HTR-8/SVneo (cell line): ENCODE measurements around the gene FAM209B.
"Not testable (repeated sequence)": the region's sequence is repeated elsewhere in the genome, so short reads cannot be mapped to it uniquely, and the experiment has no call there.

Experiments used
- DNase-seq: peaks from one replicate; pipeline ENCODE4 v3.0.0; 2011; ENCODE audit warnings: low spot score, mixed read lengths; ENCODE audit not compliant: insufficient read length
- FAIRE-seq: peaks from 2 replicates; lab custom pipeline; 2011; peaks lifted over from hg19 to GRCh38; lab: Jason Lieb, UNC

Gene FAM209B

DNA sequence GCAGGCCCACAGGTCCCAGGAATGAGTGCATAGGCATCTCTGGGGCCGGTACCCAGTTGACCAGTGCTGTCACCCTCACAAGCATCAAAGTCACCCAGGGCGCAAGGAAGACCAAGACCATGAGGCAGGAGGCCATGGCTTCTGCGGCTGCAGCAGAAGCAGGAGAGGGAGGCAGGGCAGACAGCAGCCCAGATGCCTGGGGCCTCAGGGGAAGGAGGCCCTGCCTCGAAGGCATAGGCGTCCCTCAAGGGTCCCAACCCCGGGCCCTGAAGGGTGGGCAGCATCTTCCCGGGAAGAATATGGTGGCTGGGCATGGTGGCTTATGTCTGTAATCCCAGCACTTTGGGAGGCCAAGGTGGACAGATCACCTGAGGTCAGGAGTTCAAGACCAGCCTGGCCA is 5.5 kb upstream of the FAM209B start:
- FAIRE-seq (no peak), DNase-seq (no peak)

DNA sequence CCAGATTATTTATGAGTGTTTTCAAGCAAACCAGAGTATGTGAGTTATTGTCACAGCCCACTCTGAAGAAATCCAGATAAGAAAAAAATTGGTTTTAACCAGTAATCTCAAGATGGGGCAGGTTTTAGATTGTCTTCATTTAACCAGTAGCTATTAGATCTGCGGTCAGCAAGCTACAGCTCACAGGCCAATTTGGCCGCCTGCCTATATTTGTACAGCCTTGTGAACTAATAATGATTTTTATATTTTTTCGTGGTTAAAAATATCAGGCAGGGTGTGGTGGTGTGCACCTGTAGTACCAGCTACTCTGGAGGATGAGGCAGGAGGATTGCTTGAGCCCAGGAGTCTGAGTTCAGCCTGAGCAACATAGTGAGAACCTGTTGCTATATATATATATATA is 5.0 kb downstream of the FAM209B start:
- no peak for DNase-seq
- no peak for FAIRE-seq

DNA sequence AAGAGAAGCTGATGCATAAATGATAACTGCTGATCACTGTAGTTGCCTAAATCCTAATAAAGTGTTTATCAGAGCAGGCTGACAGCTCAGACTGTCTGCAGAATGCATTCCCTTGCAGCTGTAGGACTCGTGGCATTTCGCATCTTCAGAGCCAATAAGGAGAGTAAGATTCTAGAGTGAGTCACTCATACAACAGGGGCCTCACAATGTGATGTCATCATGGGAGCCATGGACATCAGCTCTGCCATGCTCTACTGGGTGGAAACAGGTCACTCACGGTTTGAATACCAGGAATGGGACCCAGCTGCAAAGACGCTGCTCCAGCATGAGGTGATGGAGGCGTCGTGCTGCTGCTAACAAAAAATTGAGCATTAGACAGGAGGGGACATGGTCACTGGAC is 7.4 kb downstream of the FAM209B start:
- DNase-seq: no peak
- peak; percentile 38 for FAIRE-seq

DNA sequence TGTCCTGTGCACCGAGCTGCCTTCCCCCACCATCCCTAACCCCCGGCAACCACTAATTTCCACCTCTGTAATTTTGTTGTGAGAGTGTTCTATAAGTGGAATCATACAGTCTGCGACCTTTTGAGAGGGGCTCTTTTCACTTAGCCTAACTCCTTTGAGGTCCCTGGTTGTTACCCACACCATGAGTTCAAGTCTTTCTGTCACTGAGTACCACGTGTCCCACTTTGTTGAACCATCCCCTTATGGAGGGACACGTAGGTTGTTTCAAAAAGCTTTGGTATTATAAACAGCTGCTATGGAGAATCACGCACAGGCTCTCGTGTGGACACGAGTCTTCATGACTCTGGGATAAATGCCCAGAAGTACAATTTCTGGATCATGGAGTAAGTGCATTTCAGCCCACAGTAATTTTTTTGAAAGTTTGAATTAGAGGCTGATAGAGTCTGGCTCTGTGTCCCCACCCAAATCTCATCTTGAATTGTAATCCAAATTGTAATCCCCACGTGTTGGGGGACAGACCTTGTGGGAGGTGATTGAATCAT is 9.5 kb downstream of the FAM209B start:
- FAIRE-seq: peak; percentile 55

DNA sequence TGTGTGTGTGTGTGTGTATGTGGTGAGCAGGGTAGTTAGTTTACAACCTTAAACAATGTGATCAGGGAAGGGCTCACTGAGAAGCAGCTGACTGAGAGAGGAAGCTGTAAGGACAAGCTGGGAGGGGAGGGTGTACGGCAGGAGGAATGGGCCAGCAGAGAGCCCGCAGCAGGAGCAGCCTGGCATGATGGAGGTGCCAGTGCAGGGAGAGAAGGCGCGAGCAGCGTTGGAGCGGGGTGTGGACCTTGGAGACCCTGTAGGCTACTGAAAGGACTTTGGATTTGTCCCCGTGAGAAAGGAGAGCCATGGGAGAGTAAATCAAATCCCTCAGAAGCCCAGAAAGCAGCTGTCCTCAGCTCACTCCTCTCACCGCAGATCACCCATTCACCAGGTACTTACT is 18.5 kb downstream of the FAM209B start:
- no peak for DNase-seq
- no peak for FAIRE-seq

More for the DNA sequence above, 9.5 kb downstream of the FAM209B start:
- no peak for DNase-seq

DNA sequence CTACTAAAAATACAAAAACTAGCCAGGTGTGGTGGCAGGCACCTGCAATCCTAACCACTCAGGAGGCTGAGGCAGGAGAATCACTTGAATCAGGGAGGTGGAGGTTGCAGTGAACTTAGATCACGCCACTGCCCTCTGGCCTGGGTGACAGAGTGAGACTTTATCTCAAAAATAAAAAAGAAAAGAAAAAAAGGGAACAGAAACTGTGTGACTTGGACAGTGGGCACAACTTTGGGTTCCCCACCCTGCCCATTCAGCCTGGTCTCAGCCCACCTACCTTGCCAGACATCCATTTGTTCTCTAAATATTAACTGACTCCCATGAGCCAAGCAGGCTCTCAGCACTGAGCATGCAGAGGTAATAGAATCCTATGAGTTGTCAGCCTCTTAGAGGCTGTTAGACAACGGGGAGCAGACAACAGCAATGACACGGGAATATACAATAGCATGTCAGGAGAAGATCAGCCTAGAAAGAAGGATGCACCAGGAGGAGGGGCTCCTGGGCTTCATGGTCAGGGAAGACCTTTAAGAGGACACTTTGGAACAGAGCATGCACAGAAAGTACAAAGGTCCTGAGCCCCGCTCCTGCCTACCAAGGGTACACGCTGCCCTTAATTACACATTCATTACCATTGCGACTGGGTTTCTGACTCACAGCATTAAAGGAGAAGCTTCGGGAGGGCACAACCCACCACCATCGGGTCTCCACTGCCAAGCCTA is 20.0 kb downstream of the FAM209B start:
- no peak for FAIRE-seq

DNA sequence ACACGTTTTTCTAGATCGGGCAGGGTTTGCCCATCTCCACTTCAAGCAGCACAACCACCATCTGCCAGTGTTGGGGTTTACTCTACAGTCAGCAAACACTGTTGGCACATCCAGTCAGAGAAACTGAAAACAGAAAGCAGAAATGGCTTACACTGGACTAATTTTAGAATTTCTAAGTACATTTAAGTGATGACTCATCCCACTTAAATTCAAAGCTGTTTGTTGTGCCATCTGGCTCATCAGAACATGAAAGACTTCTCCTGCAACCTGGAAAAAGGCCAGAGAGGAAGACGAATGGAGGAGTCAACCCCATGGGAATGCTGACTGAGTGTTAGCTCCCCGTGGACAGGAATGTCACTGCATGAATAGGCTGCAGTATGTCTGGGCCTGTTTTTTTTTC is 21.8 kb downstream of the FAM209B start:
- peak; percentile 71 for FAIRE-seq
- peak; percentile 97 for DNase-seq

More for the DNA sequence above, 20.0 kb downstream of the FAM209B start:
- DNase-seq: no peak

DNA sequence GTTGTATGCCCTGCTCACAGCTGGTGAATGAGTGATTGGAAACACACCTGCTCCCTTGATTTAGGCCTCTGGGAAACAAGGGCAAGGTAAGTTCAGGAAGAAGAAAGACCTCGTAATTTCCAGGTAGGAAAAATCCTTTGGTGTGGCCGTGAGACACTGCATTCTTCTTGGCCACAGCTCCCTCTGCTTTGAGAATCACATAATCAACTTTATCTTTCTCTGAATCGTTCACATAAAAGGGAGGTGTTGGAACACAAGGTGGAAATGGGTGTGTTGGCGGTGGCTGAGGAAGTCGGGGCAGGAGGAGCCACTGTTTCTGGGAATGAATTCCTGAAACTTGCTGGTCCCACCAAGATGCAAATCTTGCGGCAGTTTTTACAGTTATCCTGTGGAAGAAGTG is 25.9 kb downstream of the FAM209B start:
- FAIRE-seq: peak; percentile 23

DNA sequence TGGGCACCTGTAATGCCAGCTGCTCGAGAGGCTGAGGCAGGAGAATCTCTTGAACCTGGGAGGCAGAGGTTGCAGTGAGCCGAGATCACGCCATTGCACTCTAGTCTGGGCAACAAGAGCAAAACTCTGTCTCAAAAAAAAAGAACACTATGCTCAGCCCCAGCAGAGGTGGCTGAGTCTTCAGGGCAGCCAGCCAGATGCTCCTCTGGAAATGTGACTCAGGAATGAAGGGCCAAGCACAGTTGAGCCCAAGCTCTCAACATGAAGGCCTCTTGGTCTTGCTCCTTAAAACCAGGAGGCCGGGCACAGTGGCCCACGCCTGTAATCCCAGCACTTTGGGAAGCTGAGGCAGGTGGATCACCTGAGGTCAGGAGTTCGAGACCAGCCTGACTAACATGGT is 31.5 kb downstream of the FAM209B start:
- DNase-seq, FAIRE-seq: not testable (repeated sequence)

More for the DNA sequence above, 25.9 kb downstream of the FAM209B start:
- no peak for DNase-seq

DNA sequence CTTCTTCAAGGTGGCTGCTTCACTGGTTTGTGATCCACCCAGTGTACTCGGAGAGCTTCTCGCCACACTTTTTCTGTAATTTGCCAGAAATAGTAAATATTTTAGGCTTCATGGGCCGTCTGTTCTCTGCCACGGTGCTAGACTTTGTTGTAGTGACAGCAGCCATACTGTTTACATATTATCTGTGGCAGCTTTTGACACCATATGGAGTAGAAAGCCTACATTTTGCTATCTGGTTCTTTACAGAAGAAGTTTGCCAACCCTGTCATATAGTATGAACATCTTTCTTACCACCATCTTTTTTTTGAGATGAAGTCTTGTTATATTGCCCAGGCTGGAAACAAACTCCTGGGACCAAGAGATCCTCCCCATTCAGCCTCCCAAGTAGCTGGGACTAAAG is 32.5 kb downstream of the FAM209B start:
- FAIRE-seq: no peak

DNA sequence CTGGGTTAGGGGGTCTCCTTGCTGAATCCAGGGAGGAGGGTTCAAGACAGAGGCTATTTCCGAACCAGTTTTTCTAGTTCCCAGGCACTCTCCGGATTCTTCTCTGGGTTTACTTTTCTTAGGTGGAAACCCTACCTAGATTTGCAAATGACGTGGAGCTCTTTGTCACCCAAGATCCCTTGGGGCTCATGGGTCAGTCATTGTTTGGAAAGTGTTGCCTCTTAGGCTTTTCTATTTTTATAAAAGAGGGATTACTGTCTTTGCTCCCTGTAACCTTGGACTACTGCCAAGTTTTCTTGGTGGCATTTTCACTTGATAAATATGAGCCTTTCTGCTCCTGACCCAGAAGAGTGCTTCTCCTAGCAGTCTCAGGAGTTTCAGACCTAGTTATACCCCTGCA is 33.6 kb downstream of the FAM209B start:
- no peak for DNase-seq
- no peak for FAIRE-seq

More for the DNA sequence above, 32.5 kb downstream of the FAM209B start:
- no peak for DNase-seq

DNA sequence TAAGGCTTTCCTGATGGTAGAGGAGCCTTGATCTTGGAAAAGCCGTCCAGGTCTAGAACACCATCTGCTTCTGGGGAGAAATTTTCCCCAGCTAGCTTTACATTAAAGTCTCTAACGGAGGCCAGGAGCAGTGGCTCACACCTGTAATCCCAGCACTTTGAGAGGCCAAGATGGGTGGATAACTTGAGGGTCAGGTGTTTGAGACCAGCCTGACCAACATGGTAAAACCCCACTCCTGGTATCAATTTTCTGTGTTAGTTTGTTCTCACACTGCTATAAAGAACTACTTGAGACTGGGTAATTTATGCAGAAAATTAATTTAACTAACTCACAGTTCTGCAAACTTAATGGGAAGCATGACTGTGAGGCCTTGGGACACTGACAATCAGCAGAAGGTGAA is 37.8 kb downstream of the FAM209B start:
- DNase-seq: no peak
- FAIRE-seq: peak; percentile 20

DNA sequence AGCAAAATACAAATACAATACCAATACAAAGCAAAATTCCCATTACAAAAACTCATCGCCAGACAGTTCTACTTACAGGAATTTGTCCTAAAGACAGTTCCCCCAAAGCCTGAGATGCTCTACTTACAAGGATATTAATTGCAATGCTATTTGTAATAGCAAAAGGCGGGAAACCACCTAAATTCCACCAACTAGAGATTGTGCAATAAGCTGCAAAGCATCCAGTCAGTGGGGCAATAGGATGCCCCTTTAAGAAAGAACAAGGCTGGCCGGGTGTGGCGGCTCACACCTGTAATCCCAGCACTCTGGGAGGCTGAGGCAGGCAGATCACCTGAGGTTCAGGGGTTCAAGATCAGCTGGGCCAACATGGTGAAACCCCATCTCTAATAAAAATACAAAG is 39.1 kb downstream of the FAM209B start:
- DNase-seq (no peak), FAIRE-seq (peak; percentile 20)

DNA sequence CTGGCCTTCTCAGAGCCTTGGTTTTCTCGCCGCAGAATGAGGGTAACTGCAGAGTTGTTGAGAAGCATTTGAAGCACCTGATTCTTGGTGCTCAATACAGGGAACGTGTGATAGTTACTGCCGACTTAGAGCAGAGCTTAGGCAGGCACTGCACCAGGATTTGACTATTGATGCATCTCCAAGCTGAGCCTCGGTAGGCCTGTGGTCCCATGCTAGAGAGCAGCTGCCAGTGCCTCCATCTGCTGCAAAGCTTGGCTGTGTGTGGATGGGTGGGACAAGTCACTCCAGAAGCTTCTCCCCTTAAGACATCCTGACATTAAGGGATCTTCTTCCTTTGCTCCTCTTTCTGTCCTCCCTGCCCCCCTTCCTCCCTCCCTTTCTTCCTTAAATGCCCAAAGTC is 40.9 kb downstream of the FAM209B start:
- peak; percentile 16 for FAIRE-seq
- no peak for DNase-seq

DNA sequence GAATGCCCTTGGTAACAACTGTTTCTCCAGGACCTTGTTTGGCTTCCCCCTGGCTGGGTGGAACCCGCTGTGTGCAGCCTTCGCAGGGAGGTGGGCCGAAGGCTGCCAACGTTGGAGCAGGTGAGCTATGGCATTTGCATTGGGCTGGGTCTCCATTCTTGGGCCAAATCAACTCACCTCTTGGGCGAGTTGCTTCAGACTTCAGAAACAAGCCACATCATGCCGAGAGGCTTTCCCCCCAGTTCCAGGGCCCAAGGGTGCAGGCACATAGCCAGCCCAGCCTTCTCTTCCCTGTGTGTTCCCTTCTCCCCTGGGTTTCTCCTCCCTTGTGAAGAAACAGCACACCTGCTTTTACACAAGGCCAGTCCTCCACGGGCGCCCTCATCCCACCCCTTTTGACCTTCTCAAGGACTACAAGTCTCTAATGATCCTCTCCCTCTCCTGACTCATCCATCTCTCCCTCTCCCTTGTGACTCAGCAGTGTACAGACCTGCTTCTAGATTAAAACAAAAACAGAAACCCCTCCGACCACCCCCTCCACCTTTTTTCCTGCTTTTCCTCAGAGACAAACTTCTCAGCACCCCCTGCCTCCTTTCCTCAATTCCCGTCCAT is 41.6 kb downstream of the FAM209B start:
- FAIRE-seq: no peak
- no peak for DNase-seq

DNA sequence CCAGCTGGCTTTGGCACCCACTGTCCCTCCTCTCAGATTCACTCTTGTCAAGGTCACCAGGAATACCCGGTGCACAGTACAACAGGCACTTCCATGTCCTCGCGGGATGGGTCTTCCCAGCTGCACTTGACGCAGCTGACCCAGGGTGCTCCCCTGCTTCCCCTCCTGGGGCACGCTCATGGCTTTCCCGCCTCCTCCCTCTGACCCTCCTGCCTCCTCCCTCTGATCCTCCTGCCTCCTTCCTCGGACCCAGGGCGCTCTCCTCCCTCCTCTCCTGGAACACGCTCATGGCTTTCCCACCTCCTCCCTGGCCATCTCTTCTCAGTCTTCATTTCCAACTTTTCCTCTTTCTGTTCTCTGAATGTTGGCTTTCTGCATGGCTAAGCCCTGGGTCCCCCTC is 42.1 kb downstream of the FAM209B start:
- FAIRE-seq (peak; percentile 95), DNase-seq (no peak)

DNA sequence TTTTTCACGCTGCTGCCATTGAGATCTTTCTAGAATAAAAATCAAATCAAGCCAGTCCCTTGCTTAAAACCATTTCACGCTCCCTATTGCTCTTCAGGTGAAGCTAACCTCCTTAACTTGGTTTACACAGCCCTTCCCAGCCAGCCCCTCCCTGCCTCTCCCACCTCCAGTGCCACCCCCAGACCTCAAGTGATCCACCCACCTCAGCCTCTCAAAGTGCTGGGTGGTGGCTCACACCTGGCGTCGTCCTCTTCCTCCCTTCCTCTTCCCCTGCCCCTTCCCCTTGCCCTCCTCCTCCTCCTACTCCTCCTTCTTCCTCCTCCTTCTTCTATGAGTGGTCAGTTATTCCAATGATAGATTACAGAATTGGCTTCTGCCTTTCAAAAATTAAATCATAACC is 42.9 kb downstream of the FAM209B start:
- DNase-seq (no peak), FAIRE-seq (peak; percentile 80)

DNA sequence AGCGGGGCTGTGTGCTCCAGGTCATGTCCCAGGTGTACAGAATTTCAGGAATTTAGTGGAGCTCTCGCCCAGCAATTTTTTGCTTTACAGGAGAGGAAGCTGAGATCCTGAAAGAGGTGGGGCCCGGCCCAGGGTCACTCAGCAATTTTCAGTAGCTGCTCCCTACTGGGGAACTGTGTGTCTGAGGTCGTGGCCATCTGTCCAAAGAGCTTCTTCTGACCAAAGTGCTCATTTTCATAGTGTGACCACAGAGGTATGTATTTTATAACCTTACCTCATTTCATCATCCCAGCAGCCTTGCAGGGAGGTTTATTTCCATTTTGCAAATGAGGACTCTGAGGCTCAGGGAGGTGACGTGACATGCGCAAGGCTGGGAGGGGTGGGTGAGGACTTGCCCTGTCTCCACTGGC is 46.3 kb downstream of the FAM209B start:
- FAIRE-seq (peak; percentile 95), DNase-seq (no peak)

DNA sequence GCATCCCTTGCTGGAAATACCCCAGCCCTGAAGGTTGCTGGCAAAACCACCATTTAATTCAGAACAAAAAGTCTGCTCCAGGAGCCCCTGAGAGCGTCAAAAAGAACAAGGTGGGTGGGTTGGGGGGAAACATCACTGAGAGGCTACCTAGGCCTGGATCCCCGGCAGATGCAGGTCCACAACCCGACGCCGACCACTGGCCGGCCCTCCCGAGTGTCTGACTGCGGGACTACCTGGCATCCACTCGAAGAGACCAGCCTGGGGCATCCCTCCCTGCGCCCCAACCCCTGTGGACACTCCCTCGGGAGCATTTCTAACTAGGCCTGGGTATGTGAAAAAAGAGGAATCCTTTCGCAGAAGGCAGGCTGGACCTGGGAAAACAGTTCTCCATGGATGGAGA is 47.2 kb downstream of the FAM209B start:
- FAIRE-seq (no peak), DNase-seq (no peak)

DNA sequence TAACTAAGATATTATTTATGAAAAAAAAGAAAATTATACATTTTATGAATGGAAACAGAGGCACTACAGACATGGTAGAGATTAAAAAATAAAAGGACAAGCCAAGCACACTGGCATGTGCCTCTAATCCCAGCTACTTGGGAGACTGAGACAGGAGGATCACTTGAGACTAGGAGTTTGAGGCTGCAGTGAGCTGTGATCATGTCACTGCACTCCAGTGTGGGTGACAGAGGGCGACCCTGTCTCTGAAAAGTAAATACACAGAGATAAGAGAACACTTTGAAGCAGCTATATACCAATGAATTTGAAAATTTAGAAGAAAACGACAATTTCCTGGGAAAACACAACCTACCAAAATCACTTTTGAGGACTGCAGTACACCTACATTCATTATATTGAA is 48.7 kb downstream of the FAM209B start:
- FAIRE-seq: peak; percentile 36
- DNase-seq: no peak

DNA sequence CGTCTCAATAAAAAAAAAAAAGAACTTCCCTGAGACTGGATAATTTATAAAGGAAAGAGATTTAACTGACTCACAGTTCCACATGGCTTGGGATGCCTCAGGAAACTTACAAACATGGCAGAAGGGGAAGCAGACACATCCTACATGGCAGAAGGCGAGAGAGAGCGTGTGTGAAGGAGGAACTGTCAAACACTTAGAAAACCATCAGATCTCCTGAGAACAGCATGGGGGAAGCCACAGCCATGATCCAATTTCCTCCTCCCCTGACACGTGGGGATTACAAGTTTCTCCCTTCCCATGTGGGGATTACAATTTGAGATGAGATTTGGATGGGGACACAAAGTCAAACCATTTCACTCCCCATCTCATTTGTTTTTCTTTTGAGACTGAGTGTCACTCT is 49.5 kb downstream of the FAM209B start:
- DNase-seq (no peak), FAIRE-seq (peak; percentile 60)

DNA sequence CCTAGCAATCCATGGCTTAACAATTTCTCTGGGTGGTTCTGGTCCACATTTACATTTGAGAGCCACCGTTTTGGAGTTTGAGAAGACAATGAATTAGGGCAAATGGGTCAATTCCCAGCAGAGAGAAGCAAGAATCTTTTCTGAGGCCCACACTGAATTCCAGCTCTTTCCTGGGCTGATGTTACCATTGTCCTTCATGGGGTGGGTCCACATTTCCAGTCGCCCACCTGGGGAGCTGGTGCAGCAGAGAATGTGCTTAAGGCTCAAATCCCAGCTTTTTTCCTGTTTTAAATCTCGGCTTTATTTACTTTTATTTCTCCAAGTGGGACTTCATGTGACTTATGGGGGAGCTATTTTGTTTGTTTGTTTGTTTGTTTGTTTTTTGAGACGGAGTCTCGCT is 51.9 kb downstream of the FAM209B start:
- DNase-seq (no peak), FAIRE-seq (no peak)
